Esophagus mucosa (tissue), 1 donor: ENCODE measurements around the gene POLE. TPM values are rescaled to one million over a fixed set of nuclear protein-coding genes. Genes with fewer than 3 reads are reported as not detected.
"Not testable (repeated sequence)": the region's sequence is repeated elsewhere in the genome, so short reads cannot be mapped to it uniquely, and the experiment has no call there.

ENCODE experiments used
- ATAC-seq: fragments of 200-7000 bp; cut with Tn5 transposase; one replicate; pipeline ENCODE4 v1.9.1; 2020
- total RNA-seq: library from RNA; stranded (reverse); gene quantifications from one replicate; pipeline ENCODE4 v1.2.4, GENCODE V29; 2023
- donor health status: DM: yes; HTN: yes; CAD: no.

Gene POLE
- total RNA-seq, 1 donor from 2014 or later, result 23.4 TPM

DNA sequence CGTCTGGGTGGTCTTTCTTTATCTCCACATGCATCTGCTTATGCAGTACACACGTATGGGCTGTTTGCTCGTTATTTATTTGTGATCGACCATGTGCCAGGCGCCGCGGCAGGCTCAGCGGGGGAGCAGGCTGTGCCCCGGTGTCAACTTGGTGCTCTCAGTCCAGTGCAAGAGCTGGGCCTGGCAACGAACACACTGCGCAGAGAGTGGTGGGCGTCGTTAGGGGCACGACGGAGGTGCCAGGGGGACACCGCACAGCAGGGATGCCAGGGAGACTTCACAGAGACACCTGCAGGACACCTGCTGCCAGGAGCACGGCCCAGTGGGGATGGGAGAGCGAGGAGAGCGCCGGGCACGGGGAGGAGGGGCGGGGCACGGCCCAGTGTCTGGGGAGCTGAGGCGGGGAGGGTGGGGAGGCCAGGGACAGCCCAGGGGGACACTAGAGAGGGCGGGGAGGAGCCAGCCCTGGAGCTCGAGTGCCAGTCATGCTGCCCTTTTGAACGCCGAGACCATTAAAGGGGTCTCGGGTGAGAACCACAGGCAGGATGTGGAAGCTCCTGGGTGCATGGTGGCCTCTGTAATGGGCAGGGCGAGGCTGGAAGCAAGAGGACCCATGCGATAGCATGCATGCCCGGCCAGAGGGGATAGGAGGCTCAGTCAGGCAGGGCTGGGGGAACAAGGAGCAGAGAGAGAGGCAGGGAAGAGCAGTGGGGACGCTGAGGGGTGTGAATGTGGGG lies 76.1 kb downstream of the POLE start:
- ATAC-seq, result no peak

DNA sequence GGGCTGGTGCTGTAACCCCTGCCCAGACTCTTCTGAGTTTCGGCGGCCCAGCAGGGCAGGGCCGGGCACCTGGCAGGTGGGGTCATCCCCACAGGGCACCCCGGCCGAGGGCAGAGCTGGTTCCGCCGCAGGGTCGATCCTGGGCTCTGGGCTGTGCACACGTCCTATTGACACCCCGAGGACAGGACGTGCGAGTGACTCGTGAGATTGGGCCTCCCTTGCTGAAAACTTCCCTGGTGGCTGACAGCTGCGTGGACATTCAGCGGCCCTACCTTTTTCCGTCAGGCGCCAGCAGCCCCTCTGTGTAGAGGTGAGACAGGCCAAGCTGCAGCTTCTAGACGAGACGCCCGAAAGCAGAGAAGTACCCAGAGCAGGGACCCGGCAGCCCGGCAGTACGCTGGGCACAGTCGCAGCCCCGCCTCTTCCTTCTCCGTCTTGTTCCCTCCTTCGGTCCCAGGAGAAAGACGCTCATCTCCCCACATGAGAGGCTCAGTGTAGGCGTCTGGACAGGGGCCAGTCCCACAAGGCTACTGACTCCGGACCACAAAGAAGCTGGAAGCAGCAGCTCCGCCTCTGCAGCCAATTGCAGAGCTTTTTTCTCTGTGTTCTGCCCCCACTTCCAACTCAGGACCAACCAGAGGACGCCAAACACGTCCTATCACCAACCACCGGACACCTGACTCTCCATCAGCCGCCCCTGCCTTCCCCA lies 76.9 kb downstream of the POLE start, which contains the start of gene LRCOL1:
Gene LRCOL1 (minus strand): TSS at position 532 of the 709 bp plus-strand sequence. CDS start 4,331 bp downstream, outside the sequence.
- ATAC-seq, result no peak

DNA sequence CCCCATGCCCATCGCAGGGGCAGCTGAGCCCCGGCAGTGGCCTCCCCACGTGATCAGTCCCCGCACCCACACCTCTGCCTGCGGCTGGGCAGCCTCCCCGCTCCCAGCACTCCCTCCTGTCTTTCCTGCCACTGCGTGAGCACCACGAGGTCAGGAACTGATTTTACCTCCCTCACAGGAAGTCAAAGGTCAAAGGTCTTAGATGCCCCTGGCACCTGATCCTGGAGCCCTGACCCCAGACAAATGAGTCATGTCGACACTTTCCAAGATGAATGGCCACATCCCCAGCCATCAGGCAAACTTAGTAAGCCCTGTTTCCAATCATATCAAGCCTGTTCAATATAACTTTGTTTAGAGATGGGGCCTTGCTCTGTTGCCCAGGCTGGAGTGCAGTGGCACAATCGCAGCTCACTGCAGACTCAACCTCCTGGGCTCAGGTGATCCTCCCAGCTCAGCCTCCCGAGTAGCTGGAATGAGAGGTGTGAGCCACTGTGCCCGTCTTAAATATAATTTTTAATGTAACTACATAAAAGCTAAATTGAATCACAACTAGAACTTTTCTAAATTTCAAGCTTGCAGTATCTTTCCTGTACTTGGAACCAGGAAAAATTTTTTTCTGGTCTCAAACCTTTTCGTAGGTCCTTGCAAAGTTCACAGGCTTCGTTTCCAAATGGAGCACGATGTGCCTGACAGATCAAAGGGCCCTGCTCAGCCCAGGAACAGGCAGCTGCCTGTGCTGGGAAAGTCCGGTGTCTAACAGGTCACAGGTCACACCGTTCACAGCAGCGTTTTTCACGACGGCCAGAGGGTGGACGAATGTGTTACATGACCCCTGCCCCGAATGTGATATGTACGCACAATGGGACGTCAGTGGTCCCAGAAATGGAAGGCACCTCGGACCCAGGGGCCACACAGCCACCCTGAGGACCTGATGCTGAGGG lies 78.6 kb downstream of the POLE start:
- no peak for ATAC-seq

DNA sequence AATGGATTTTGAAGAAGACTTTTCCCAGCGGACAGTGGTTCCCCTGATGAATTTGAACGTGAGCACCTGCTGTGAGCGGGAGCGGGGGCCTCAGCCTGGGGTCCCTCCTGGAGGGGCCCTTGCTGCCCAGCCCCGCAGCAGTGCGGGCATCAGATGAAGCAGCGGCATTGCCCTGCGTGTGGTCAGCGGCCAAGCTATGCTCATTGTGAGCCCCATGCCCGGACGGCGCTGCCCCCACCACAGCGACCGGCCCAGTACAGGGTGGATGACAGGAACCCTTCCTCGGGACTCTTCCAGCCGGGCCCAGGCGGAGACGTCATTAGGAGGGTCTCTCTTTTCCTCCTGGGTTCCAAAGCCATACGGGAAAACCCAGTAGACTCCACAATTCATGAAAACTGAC lies 80.2 kb downstream of the POLE start:
- no peak for ATAC-seq

DNA sequence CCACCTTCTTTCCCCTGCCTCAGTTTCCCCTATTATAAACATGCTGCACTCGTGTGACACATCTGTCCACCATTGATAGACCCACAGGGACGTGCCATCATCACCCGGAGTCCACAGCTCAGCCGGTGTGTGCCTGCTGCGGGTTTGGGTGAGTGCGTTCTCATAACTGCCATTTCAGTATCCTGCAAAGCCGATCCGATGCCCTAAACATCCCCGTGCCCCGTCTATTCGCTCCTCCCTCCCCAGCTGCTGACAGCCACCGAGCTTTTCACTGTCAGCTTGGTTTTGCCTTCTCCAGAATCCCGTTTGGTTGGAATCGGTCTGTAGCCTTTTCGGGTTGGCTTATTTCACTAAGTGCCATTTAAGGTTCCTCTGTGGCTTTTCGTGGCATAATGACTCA lies 80.7 kb downstream of the POLE start:
- ATAC-seq, result no peak

DNA sequence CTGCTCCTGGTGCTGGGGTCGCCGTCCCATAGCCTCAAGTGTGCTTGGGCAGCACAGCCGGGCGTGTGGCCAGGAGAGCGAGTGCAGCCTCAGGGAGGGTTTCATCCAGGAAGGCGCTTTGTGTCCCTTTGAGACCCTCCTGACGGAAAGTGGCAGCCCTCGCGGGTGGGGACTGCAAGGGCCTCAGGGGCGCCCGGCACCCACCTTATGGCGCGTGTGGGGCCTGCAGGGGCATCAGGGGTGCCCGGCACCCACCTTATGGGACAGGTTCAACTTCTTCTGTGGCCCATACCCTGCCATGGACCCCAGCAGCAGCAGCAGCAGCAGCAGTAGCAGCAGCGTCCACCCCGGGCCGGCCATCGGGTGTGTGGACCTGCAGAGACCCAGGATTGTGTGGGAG lies 81.2 kb downstream of the POLE start:
- ATAC-seq, result no peak

DNA sequence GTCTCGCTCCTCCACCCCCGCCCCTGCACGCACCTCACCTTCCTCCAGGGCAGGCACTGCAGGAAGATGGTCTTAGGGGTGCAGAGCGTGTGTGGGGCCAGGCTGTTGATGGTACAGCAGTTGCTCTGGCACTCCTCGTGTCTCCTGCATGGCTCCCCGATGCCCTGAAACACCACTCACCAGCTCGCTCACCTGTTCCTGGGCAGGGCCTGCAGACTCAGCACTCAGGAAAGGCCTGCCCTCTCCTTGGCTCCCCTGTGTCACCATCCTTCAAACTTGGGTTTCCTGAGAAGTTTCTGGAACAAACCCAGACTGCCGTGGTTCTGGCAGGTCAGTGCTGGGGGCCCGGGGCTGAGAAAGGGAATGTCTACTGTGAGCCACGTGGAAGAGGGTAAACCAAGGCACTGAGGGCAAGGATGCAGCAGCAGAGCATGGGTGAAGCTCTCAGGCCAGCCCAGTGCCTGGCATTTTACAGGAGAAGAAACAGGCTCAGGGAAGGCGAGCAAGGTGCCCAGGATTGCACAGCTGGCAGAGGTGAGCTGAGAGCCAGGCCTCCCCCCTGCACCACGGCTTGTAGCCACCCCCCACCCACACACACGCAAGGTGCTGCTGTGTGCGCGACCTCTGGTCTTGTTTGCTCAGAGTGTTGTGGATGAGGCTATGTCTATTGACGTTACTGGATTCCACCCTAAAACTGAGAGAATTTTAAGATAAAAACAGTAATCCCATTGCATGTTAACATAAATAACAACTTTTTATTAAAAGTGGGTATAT lies 82.3 kb downstream of the POLE start:
- ATAC-seq, result no peak

DNA sequence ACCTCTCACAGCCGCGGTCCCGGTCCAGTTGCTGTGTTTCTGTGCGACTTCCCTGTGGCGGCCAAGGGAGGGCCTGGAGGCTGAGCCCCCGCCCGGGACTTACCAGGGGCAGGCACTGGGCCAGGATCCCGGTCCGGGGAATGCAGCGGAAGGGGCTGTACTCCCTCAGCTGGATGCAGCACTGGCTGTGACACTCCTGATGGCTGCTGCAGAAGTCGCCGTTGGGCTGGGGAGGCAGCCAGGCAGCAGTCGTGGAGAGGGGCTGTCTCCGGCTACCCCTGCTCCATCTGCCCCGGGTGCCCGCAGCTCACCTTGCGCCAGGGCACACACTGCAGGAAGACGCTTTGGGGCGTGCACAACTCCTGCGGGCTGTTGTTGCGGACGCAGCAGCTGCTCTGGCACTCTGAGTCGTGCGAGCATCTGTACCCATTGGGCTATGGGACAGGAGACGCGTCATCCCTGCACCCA lies 83.0 kb downstream of the POLE start:
- no peak for ATAC-seq

DNA sequence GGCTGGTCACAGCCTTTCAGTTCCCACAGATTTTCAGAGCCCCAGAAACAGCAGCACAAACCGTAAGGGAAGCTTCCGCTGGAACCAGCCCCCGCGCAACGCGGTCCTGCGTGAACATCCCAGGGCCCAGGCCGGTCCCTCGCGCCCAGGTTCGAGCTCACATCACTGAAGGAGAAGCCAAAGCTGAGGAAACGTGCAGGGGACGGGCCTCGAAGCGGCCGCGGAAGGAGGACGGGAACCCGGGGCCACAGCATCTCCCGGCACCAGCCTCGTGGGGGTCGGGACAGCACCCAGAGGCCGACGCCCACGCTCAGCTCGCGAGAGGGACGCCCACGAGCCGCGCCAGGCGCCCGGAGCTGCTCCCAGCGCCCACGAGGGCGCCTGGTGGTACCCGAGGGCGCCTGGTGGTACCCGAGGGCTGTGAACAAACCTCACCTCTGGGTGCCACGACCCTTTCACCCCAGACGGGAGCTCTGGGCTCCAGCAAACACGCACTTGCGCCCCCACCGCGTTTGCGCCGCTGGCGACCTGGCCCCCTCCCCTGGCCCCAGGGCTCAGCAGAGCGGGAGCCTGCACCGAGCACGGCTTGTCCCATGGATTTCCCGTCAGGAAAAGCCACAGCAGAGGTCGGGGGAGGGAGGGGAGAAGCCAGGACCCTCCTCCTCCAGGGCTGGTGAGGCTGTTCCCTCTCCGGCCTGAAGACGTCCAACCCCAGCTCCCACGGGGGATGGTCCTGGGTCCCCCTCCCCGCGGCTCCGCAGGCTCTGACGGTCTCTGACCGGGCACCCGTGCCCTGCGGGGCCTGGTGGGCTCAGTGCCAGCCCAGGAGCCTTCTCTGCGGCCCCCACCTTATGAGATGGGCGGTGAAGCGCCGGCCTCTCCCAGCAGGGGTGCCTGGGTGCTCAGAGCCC lies 83.6 kb downstream of the POLE start:
- ATAC-seq, result no peak

DNA sequence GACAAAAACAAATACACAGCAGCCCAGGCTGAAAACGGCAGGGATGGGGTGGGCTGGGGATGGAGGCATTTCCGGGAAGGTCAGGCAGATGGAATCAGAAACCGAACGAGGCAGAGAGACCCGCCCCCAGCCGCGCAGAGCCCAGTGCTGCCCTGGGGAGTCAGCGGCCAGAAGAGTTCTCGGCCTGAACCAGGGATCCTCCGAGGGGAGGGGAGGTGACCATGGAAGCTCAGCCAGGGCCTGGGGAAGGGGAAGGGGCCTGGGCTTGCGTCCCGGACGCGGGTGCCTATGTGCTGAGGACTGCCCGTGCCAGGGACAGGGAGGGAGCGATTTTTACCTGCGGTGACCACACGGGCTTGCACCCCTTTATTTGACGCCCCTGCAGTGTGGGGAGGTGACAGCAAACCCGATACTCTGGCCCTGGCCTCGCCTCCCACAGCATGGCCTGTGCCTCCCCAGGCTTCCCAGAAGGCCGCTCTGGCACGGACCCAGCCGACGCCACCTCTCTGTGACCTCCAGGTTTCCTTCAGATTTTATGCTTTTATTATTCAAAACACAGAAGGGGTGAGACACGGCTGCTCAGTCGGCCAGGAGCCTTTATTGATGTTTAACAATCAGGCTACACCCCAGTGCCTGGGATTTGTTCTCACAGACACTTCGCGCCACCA lies 84.4 kb downstream of the POLE start:
- ATAC-seq, result no peak

DNA sequence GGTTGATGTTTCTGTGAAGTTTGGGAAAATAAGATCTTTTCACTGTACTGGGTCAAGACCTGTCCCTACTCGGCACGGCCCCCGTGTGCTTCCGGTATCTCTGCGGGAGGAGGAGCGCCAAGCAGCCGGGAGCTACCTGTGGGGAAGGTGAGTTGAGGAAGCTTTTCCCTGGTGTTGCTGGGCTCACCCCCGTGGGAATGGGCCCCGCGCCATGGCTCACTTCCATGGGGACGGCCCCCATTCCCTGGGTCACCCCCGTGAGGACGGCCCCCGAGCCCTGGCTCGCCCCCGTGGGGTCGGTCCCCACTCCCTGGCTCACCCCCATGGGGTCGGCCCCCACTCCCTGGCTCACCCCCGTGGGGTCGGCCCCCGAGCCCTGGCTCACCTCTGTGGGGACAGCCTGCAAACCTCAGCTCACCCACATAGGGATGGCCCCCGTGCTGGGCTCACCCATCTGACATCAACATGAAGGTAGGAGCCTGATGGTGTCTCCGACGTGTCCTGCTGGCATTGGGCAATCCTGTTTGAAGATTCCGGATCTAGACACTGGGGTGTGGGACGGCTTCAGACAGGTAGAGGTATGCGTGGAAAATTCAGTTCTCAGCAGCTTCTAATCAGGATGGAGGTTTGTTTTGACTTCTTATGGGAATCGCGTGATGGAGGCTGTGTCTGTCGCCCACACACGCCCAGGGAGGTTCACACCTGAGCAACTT lies 85.8 kb downstream of the POLE start:
- no peak for ATAC-seq

DNA sequence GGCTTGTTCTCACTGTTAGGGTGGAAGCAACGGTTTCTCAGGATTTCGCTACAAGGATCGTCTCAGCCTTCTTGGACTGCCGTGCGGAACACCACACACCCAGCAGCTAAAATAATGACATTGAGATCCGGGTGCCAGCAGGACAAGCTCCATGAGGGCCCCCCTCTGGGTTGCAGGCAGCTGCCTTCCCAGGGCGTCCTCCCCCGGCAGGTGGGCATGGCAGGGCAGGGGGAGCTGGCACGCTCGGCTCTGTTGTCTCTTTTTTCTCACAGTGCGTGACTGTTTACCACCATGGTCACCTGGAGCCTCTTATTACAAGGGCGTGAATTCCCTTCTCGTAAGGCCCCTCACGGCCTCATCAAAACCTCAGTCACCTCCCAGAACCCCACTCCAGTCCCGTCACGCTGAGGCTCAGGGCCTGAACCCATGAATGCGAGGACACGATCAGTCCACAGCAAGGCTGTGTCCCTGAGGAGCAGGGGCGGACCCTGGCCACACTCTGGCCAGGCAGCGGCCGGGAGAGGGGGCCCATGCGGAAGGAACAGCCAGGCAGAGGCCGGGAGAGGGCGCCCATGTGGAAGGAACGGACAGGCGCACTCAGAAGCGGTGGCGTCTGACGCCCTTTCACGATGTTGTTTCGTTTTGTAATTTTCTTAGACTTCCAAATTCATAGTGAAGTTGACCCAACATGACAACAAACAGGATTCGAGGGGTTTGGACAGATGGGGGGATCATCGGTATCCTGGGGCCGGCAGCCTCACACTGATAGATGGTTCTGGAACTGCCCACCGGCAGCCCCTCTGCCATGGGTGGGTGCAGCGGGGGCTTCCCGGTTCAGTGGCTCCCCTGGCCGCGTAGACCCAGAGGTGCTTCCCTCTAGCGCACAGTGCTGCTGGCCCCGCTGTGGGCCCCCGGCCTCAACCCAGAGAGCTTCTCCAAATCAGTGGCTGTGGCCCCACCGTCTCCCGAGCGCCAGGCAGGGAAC lies 86.8 kb downstream of the POLE start:
- peak; percentile 51 for ATAC-seq

DNA sequence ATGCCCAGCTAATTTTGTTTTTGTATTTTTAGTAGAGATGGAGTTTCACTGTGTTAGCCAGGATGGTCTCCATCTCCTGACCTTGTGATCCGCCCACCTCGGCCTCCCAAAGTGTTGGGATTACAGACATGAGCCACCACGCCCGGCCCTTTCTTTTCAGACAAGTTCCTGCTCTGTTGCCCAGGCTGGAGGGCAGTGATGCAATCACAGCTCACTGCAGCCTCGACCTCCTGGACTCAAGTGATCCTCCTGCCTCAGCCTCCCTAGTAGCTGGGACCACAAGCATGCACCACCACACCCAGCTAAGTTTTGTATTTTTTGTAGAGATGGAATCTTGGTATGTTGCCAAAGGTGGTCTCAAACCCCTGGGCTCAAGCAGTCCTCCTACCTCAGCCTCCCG lies 87.6 kb downstream of the POLE start:
- ATAC-seq, result not testable (repeated sequence)

DNA sequence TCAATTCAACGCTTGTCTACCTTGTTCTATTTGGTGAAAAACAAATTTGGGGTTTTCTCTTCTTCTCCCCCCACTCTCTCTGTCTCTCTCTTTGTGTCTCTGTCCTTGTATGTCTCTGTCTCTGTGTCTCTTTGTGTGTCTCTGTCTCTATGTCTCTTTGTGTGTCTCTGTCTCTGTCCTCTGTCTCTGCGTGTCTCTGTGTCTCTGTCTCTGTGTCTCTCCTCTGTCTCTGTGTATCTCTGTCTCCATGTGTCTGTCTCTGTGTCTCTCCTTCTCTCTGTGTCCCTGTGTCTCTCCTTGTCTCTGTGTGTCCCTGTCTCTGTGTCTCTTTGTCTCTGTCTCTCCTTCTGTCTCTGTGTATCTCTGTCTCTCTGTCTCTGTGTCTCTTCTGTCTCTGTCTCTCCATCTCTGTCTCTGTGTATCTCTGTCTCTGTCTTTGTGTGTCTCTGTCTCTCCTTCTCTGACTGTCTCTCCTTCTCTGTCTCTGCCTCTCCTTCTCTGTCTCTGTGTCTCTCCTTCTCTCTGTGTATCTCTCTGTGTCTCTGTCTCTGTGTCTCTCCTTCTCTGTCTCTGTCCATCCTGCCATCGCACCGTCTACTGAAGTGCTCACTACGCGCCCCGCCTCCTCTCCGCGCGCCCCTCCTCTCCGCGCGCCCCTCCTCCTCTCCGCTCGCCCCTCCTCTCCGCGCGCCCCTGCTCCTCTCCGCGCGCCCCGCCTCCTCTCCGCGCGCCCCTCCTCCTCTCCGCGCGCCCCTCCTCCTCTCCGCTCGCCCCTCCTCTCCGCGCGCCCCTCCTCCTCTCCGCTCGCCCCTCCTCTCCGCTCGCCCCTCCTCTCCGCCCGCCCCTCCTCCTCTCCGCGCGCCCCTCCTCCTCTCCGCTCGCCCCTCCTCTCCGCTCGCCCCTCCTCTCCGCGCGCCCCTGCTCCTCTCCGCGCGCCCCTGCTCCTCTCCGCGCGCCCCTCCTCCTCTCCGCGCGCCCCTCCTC lies 89.5 kb downstream of the POLE start:
- ATAC-seq, result no peak

DNA sequence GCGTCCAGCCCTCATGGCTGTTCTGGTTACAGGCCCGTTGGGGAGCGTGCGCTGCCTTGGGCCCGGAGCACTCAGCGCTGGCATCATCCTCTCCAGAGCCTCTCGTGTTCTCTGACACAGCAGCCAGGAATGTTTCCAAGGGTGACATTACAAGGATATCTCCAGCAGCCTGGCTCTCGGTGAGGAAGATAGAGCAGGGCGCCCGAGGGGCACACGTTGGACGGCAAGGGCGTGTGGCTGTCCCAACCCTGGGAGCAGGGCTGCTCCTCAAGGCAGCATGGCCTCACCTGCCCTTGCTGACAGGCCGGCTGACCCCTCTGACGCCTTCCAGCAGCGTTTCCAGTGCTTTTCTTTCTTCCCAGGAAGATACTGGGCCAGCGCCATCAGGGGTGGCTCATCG lies 91.1 kb downstream of the POLE start:
- ATAC-seq, result no peak

DNA sequence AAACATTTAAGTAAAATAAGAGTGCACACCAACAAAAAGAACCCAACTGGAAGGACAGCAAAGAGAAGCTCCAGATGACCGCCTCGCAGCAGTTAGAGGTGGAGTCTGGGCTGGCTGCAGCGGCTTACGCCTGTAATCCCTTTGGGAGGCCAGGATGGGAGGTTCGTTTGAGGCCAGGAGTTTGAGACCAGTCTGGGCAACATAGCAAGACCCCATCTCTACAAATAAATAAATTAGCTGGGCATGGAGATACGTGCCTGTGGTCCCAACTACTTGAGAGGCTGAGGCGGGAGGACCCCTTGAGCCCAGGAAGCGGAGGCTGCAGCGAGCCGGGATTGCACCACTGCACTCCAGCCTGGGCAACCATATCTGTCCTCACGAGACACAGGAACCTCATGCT lies 92.0 kb downstream of the POLE start:
- ATAC-seq, result no peak

DNA sequence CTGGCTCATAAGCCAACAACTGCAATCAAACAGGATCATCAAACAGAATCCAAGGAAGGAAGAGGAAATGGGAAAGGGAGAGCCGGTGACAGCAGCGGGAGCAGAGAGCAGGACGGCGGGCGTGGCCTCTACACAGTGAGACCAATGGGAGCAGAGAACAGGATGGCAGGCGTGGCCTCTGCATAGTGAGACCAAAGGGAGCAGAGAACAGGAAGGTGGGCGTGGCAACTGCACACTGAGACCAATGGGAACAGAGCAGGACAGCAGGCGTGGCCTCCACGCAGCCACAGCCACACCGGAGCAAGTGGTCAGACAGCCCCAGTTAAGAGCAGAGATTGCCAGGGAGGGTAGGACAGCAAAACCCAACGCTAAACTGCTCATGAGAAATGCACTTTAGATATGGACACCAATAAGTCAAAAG lies 93.2 kb downstream of the POLE start:
- ATAC-seq, result peak; percentile 99
